ENCODE data around the gene ATXN7. TPM values are rescaled to one million over a fixed set of nuclear protein-coding genes. Genes with fewer than 3 reads are reported as not detected.

The ATXN7 gene
- total RNA-seq, 1 experiment from 2014 or later: 27.5 TPM

- H4K20me1 ChIP-seq (ENCODE audit: insufficient read depth): no peaks in the 10 kb centered on the region
- CTCF ChIA-PET: no interaction called here
- peaks cover 38% of the 10 kb centered on the region for H3K79me2 ChIP-seq (ENCODE audit: insufficient read depth, low read length)
- H2AFZ ChIP-seq (ENCODE audit: low read depth, low read length, poor library complexity, severe bottlenecking): no peak overlapping the region
- H3K4me3 ChIP-seq (replicated peaks in 1 of 2; ENCODE audit: low read depth in 1 of 2, low read length in 2 of 2): no peak overlapping the region
- H3K4me2 ChIP-seq (ENCODE audit: low read length): no peak overlapping the region
- intact Hi-C loops (cut with micrococcal nuclease): no loop called here
- H3K27me3 ChIP-seq (ENCODE audit: insufficient read depth, low read length): no peaks in the 10 kb centered on the region
- no peaks in the 10 kb centered on the region for H3K9me3 ChIP-seq (ENCODE audit: control insufficient read depth in 1 of 2, insufficient read depth in 1 of 2, low read depth in 1 of 2, low read length in 2 of 2)
- TF ChIP-seq CEBPB (IDR thresholded peaks at IDR 0.05; ENCODE audit: low read depth): no peak
- TF ChIP-seq REST (IDR thresholded peaks at IDR 0.05; ENCODE audit: low read depth): no peak
- DNase-seq (ENCODE audit: low read depth, low spot score) (no peak), ATAC-seq (no peak)
- H3K4me1 ChIP-seq (ENCODE audit: control insufficient read depth in 1 of 2, insufficient read depth in 2 of 2, low read length in 2 of 2): no peaks in the 10 kb centered on the region
- BruUV-seq (replicated peaks): no TSS peak
- H3K9ac ChIP-seq (ENCODE audit: low read length): no peak overlapping the region
- POLR2A ChIA-PET: no interaction called here
- no peaks in the 10 kb centered on the region for H3K36me3 ChIP-seq (ENCODE audit: control insufficient read depth in 1 of 2, insufficient read depth in 2 of 2, low read length in 2 of 2)
- RAD21 ChIA-PET (ENCODE audit: low non-redundant PET in 1 of 2, low total read pairs in 2 of 2, uncharacterized antibody in 2 of 2, unreplicated experiment in 2 of 2): no interaction called here
- no peaks in the 10 kb centered on the region for H3K9me2 ChIP-seq (ENCODE audit: insufficient read depth)
- H3K27ac ChIP-seq (ENCODE audit: low read depth, low read length): no peak overlapping the region
These were observed 22.0 kb upstream of the ATXN7 start for GRCh38 chr3:63841704-63842103.

- no peak overlapping the region for H2AFZ ChIP-seq (ENCODE audit: low read depth, low read length, poor library complexity, severe bottlenecking)
- H3K4me2 ChIP-seq (ENCODE audit: low read length): no peak overlapping the region
- H3K9me2 ChIP-seq (ENCODE audit: insufficient read depth): no peaks in the 10 kb centered on the region
- ChIA-PET RAD21 (ENCODE audit: low non-redundant PET in 1 of 2, low total read pairs in 2 of 2, uncharacterized antibody in 2 of 2, unreplicated experiment in 2 of 2) (no interaction called here), POLR2A (no interaction called here), CTCF (no interaction called here)
- intact Hi-C loops (cut with micrococcal nuclease): no loop called here
- H3K27ac ChIP-seq (ENCODE audit: low read depth, low read length): no peak overlapping the region
- H3K9ac ChIP-seq (ENCODE audit: low read length): no peak overlapping the region
- peaks cover 42% of the 10 kb centered on the region for H3K79me2 ChIP-seq (ENCODE audit: insufficient read depth, low read length)
- BruUV-seq (replicated peaks): no TSS peak
- H3K4me1 ChIP-seq (ENCODE audit: control insufficient read depth in 1 of 2, insufficient read depth in 2 of 2, low read length in 2 of 2): no peaks in the 10 kb centered on the region
- no peak overlapping the region for H3K4me3 ChIP-seq (replicated peaks in 1 of 2; ENCODE audit: low read depth in 1 of 2, low read length in 2 of 2)
- H3K27me3 ChIP-seq (ENCODE audit: insufficient read depth, low read length): no peaks in the 10 kb centered on the region
- H3K9me3 ChIP-seq (ENCODE audit: control insufficient read depth in 1 of 2, insufficient read depth in 1 of 2, low read depth in 1 of 2, low read length in 2 of 2): no peaks in the 10 kb centered on the region
- TF ChIP-seq POLR2AphosphoS5 (IDR thresholded peaks at IDR 0.05; ENCODE audit: low read depth, low read length): no peak
- no peak for TF ChIP-seq POLR2A (IDR thresholded peaks at IDR 0.05; ENCODE audit: borderline replicate concordance, extremely low read depth, insufficient read depth, insufficient read length)
- no peak for TF ChIP-seq SP1 (IDR thresholded peaks at IDR 0.05; ENCODE audit: low read depth)
- TF ChIP-seq EZH2 (IDR thresholded peaks at IDR 0.05): no peak
- no peaks in the 10 kb centered on the region for H3K36me3 ChIP-seq (ENCODE audit: control insufficient read depth in 1 of 2, insufficient read depth in 2 of 2, low read length in 2 of 2)
- DNase-seq (ENCODE audit: low read depth, low spot score) (no peak), ATAC-seq (no peak)
- no peaks in the 10 kb centered on the region for H4K20me1 ChIP-seq (ENCODE audit: insufficient read depth)
These were observed 21.5 kb upstream of the ATXN7 start for GRCh38 chr3:63842127-63842526.

Measured in HCT116 (cell line).